Heart right ventricle (tissue), 16 donors: ENCODE data around the gene PKP1. TPM values are rescaled to one million over a fixed set of nuclear protein-coding genes. Genes with fewer than 3 reads are reported as not detected.

Experiments used
- ATAC-seq, 8 donors: fragments of 200-7000 bp; cut with Tn5 transposase; one replicate each; pipeline ENCODE4 v1.9.1; 2020; ENCODE audit warnings: mild to moderate bottlenecking in 8 of 8, moderate library complexity in 8 of 8, moderate number of reproducible peaks in 1 of 8
- DNase-seq, 2 donors: peaks; one replicate each; pipeline ENCODE4 v3.0.0-alpha.2; 2020
- H3K27ac ChIP-seq, 10 donors: fragments of 200-600 bp; sonication (generic) in 2 of 10; one replicate each; pipeline versions ENCODE4 v1.5.0 to v1.8.0; 2020 to 2022; ENCODE audit warnings: mild to moderate bottlenecking in 3 of 10
- H3K27me3 ChIP-seq, 7 donors: fragments of 200-600 bp; one replicate each; pipeline ENCODE4 v1.8.0; 2021 to 2022; ENCODE audit warnings: mild to moderate bottlenecking in 2 of 7
- H3K36me3 ChIP-seq, 9 donors: fragments of 200-600 bp; sonication (generic) in 1 of 9; one replicate each; pipeline versions ENCODE4 v1.5.0 to v1.8.0; 2020 to 2022; ENCODE audit warnings: mild to moderate bottlenecking in 2 of 9
- H3K4me1 ChIP-seq, 9 donors: fragments of 200-600 bp; sonication (generic) in 1 of 9; one replicate each; pipeline versions ENCODE4 v1.5.0 to v1.8.0; 2020 to 2022; ENCODE audit warnings: mild to moderate bottlenecking in 4 of 9
- H3K4me3 ChIP-seq, 10 donors: fragments of 200-600 bp; sonication (generic) in 2 of 10; one replicate each; pipeline versions ENCODE4 v1.5.0 to v1.8.0; 2020 to 2022; ENCODE audit warnings: mild to moderate bottlenecking in 7 of 10, moderate library complexity in 2 of 10
- H3K9me3 ChIP-seq, 11 donors: fragments of 200-600 bp in 10 of 11; sonication (generic) in 2 of 11; one replicate each; pipeline versions ENCODE4 v1.5.0 to v1.8.0; 2013 to 2022; ENCODE audit warnings: mild to moderate bottlenecking in 2 of 11, control low read depth in 1 of 11, moderate library complexity in 1 of 11
- WGBS, 2 donors: extraction: QIAGEN DNeasy Blood & Tissue Kit; methylation state at CpG; one replicate each; pipeline ENCODE4 v1.1.7; 2013; ENCODE audit warnings: inconsistent platforms in 1 of 2; 5-methylcytosine and 5-hydroxymethylcytosine counted together
- intact Hi-C, 10 donors: fragments of 100-400 bp; cut with DNase I; formaldehyde crosslinking; loops; one replicate each; pipeline versions ENCODE4 v1.11.1 to v1.14.2; 2022
- polyA plus RNA-seq, 2 donors: library from polyadenylated mRNA; stranded (reverse); fragments of 200-250 nt; gene quantifications; one replicate each; pipeline ENCODE4 v1.2.3, GENCODE V29; 2013
- total RNA-seq, 10 donors: library from RNA; stranded (reverse); fragmentation: NEBNext Ultra II Directional in 3 of 10; extraction: Animal tissue kit (Norgen Biotek cat#: 25700) in 3 of 10; gene quantifications; one replicate each; pipeline versions ENCODE4 v1.2.1 to v1.2.4, GENCODE V29; 2021 to 2023
- TF ChIP-seq, protein P1 (sequence below), 9 donors: fragments of 200-600 bp; sonication (generic) in 2 of 9; IDR thresholded peaks; one replicate each; pipeline versions ENCODE4 v1.5.0 to v1.8.0; 2021 to 2022; ENCODE audit warnings: antibody characterized with exemption in 9 of 9, mild to moderate bottlenecking in 5 of 9, moderate library complexity in 1 of 9
- donor health status: Arrhythmogenic right ventricular cardiomyopathy.
- donor health status: ischemic (EF 13 %, LVEDD 7.1; RV severe dilation, severe dysfunction).
- donor health status: healthy with polysubstance abuse.
- donor health status: DM: no; HTN: yes; CAD: no.
- donor health status: DM: no; HTN: no; CAD: no.
- donor health status: ischemic (EF 25% LVEDD 6.9; RV normal size, moderate dysfunction).
- donor health status: ischemic (EF 25% LVEDD 5.7; RV mildly dilated, moderate dysfunction).
- donor health status: healthy.
- donor health status: DM: yes; HTN: yes; CAD: no.
- donor health status: Ischemic cardiomyopathy.
- donor health status: ischemic (EF 35%, LVEDD 5.7; RV mildly dilated, moderate dysfunction).
- donor health status: nonischemic (EF 11% LVEDD 7.7; RV severe dilation, severe dysfunction).
- donor health status: DM: yes; HTN: yes; CAD: no.
- donor health status: PGD.
- donor health status: ischemic (EF 29% LVEDD 5.4; RV normal size, mild dysfunction).
- donor health status: nonischemic (EF 23%, LVEDD 6.1; RV moderate dilation, normal function).

The PKP1 gene
- total and polyA plus RNA-seq, 12 donors, result 0.05 to 1.2 (median 0.33) TPM

DNA sequence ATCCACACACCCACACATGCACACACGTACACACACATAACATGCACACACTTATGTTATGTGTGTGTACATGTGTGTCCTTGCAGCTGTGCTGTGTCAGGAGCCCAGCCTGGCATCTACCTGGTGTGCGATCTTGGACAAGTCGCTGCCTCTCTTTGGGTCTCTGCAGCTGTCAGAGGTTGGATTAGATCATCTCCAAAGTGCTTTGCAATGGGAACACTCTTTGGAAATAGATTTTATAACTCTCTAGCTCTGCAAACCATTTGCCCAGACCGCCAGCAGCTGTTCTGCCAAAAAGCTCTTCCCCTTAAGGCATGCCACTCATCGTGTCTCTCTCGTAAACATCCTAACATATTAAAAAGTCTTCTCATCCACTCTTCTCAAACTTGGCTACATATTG is 4.7 kb downstream of the PKP1 start:
- no peak for DNase-seq
- WGBS, 2 donors, result 91 to 94% methylated on average over 6 of the region's 6 CpGs
- TF ChIP-seq, protein P1, sequence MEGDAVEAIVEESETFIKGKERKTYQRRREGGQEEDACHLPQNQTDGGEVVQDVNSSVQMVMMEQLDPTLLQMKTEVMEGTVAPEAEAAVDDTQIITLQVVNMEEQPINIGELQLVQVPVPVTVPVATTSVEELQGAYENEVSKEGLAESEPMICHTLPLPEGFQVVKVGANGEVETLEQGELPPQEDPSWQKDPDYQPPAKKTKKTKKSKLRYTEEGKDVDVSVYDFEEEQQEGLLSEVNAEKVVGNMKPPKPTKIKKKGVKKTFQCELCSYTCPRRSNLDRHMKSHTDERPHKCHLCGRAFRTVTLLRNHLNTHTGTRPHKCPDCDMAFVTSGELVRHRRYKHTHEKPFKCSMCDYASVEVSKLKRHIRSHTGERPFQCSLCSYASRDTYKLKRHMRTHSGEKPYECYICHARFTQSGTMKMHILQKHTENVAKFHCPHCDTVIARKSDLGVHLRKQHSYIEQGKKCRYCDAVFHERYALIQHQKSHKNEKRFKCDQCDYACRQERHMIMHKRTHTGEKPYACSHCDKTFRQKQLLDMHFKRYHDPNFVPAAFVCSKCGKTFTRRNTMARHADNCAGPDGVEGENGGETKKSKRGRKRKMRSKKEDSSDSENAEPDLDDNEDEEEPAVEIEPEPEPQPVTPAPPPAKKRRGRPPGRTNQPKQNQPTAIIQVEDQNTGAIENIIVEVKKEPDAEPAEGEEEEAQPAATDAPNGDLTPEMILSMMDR (IDR thresholded peaks at IDR 0.05), result no peak
- Histone ChIP-seq H3K9me3 (no peaks in the 10 kb centered on the region), H3K4me1 (peaks cover 0 to 12% (median 9%) of the 10 kb centered on the region in 9 donors), H3K27me3 (peaks cover 8 to 58% (median 34%) of the 10 kb centered on the region in 7 donors), H3K27ac (no peak overlapping the region), H3K4me3 (no peak overlapping the region), H3K36me3 (no peaks in the 10 kb centered on the region)
- intact Hi-C loops, result no loop called here
- ATAC-seq, result no peak

DNA sequence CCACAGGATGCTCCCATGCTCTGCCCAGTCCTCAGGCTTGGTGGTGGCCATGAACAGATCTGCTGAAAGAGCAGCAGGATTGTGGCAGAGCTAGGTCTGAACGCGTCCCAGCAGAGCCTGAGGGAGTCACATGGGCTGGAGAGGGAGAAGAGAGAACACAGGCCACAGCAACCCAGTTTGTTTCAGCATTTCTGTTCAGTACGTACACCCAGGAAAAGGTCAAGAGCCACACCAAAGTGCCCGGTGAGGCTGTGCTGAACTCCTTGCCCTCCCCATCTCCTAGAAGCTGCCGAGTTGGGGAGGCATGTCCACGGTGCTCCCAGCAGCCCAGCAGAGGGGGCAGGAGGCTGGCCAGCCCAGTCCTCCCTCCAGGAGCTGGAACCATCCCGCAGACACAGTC is 5.5 kb downstream of the PKP1 start:
- TF ChIP-seq, protein P1 (IDR thresholded peaks at IDR 0.05), result no peak
- no peak for DNase-seq
- WGBS, 2 donors, result 67 to 72% methylated on average over 7 of the region's 7 CpGs
- no peak overlapping the region for H3K27ac ChIP-seq
- ATAC-seq, result no peak
- H3K4me1 ChIP-seq, result peaks cover 0 to 5% (median 2%) of the 10 kb centered on the region in 9 donors
- no peak overlapping the region for H3K4me3 ChIP-seq
- intact Hi-C loops, result no loop called here
- no peaks in the 10 kb centered on the region for H3K9me3 ChIP-seq
- H3K27me3 ChIP-seq, result peaks cover 6 to 57% (median 27%) of the 10 kb centered on the region in 7 donors
- no peaks in the 10 kb centered on the region for H3K36me3 ChIP-seq

DNA sequence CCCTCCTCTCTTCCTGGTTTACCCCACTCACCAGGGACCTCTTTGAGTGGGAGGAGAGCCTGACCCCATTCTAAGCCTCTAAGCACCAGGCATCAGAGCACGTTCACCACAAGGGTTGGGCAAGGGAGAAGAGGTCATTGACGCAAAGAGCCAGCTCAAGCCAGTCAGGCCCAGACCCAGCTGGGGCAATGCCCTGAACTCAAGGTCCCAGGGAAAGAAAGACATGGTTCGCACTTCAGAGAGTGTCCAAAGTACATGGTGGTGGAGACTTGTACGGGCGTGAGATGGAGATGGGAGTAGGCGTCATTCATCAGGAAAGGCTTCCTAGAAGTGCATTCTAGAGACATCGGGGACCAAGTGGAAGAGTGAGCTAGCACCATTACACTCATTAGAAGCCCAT is 7.2 kb downstream of the PKP1 start:
- ATAC-seq (no peak), DNase-seq (no peak)
- Histone ChIP-seq H3K36me3 (no peaks in the 10 kb centered on the region), H3K4me1 (no peaks in the 10 kb centered on the region), H3K4me3 (no peak overlapping the region), H3K9me3 (no peaks in the 10 kb centered on the region), H3K27me3 (peaks cover 0 to 40% (median 17%) of the 10 kb centered on the region in 7 donors), H3K27ac (no peak overlapping the region)
- intact Hi-C loops, result no loop called here
- TF ChIP-seq, protein P1 (IDR thresholded peaks at IDR 0.05), result no peak
- WGBS, 2 donors, result 87 to 94% methylated on average over 7 of the region's 7 CpGs

DNA sequence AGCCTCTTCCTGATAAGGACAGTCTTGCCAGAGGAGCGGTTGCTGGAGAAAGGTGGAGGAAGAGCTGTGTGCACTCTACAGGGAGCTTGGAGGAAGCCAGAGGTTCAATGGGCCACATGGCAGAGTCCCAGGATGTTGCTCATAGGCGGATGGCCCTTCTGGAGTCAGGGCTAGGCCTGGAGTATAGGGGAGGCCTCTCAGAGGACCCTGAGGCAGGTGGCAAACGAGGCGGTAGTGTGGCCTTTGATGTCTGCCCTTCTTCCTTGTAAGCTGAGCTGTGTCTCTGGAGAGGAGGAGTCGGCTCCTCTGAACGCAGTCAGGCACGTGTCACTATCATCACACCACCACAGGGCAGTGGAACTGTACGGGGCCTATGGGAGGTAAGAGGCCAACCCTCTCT is 8.6 kb downstream of the PKP1 start:
- Histone ChIP-seq H3K4me1 (no peaks in the 10 kb centered on the region), H3K27me3 (peaks cover 0 to 28% (median 7%) of the 10 kb centered on the region in 7 donors), H3K4me3 (no peak overlapping the region), H3K27ac (no peak overlapping the region), H3K9me3 (no peaks in the 10 kb centered on the region), H3K36me3 (no peaks in the 10 kb centered on the region)
- no peak for ATAC-seq
- TF ChIP-seq, protein P1 (IDR thresholded peaks at IDR 0.05), result no peak
- WGBS, 2 donors, result 73 to 83% methylated on average over 8 of the region's 8 CpGs
- intact Hi-C loops, result no loop called here
- no peak for DNase-seq
